A673 (cell line): ENCODE measurements around the gene ZSCAN5A.

Experiments
- EZH2 ChIP-seq: fragments of 200-600 bp; sonication (generic); IDR thresholded peaks from 2 replicates; pipeline ENCODE4 v1.6.1; 2017; ENCODE audit warnings: borderline replicate concordance, low read depth, mild to moderate bottlenecking, mixed read lengths, antibody characterized with exemption, low read length; ENCODE audit not compliant: poor library complexity, severe bottlenecking
- TF ChIP-seq, protein P1 (sequence below): fragments of 300-800, 200-600 bp; sonication (generic); conservative IDR thresholded peaks from 2 replicates; pipeline ENCODE4 v1.5.1; 2017; ENCODE audit warnings: low read depth, mild to moderate bottlenecking, antibody characterized with exemption, low read length, moderate library complexity, mixed read lengths

GRCh38 chr19:56315077-56315828 lies 614 bp upstream of the ZSCAN5A start:
- TF ChIP-seq, protein P1, sequence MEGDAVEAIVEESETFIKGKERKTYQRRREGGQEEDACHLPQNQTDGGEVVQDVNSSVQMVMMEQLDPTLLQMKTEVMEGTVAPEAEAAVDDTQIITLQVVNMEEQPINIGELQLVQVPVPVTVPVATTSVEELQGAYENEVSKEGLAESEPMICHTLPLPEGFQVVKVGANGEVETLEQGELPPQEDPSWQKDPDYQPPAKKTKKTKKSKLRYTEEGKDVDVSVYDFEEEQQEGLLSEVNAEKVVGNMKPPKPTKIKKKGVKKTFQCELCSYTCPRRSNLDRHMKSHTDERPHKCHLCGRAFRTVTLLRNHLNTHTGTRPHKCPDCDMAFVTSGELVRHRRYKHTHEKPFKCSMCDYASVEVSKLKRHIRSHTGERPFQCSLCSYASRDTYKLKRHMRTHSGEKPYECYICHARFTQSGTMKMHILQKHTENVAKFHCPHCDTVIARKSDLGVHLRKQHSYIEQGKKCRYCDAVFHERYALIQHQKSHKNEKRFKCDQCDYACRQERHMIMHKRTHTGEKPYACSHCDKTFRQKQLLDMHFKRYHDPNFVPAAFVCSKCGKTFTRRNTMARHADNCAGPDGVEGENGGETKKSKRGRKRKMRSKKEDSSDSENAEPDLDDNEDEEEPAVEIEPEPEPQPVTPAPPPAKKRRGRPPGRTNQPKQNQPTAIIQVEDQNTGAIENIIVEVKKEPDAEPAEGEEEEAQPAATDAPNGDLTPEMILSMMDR, result no peak
- TF ChIP-seq EZH2, result no peak
